PFSK-1 (cell line): Measurements from ENCODE around the gene MGAT3.

Experiments
- POLR2AphosphoS5 ChIP-seq: IDR thresholded peaks from 2 replicates; pipeline ENCODE4 v1.6.1; 2012; ENCODE audit warnings: low read depth, mild to moderate bottlenecking, control low read depth, low read length, moderate library complexity
- REST ChIP-seq, 2 experiments: IDR thresholded peaks; 2 replicates each; pipeline versions ENCODE4 v1.6.1 to v1.8.0; 2011 to 2012; ENCODE audit warnings: low read depth in 2 of 2, low read length in 2 of 2, control low read depth in 1 of 2, inconsistent platforms in 1 of 2, mild to moderate bottlenecking in 1 of 2, moderate library complexity in 1 of 2; ENCODE audit not compliant: insufficient read depth in 1 of 2
- SIN3A ChIP-seq: IDR thresholded peaks from 2 replicates; pipeline ENCODE4 v1.6.1; 2012; ENCODE audit warnings: mild to moderate bottlenecking, low read length, moderate library complexity, borderline replicate concordance; ENCODE audit not compliant: insufficient read depth
- TAF1 ChIP-seq: IDR thresholded peaks from 2 replicates; pipeline ENCODE4 v1.6.1; 2012; ENCODE audit warnings: low read length, control low read depth, borderline replicate concordance; ENCODE audit not compliant: insufficient read depth

DNA sequence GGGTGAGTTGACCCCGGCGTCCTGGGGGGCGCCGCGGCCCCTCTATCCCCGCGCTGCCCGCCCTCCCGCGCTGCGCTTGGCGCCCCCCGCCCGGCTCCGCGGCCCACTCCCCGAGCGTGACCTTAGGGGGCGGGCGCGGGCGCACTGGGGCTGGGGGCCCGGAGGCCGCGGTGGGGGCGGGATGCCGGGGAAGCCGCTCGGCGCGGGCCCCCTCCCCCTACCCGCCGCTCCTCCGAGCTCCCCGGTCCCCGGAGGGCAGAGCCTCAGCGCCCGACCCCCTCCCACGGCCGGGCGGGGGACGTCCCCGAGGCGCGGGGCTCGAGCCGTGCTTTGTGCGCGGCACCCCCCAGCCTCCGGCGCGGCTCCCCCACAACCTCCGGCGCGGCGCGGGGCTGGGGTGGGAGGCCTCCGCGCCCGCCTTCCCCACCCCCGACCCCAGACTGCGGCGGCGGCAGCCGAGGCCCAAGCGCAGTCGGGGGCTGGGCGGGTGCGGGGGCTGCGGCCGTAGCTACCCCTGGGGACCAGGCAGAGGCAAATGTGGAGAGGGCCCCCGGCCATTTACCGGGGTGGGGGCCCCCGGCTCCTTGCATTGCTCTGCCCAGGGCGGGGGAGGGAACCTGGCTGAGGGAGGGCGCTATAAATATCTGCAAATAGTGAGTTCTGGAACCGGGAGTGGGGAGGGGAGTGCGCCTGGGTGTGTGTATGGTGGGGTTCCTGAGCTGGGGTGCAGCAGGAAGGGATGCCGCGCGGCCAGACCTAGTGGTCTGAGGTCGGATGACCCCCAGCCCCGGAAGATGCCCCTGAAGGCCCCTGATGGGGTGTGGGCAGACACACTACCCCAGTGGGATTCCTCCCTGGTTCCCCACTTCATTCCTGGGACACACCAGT lies 988 bp downstream of the MGAT3 start:
- TF ChIP-seq POLR2AphosphoS5 = no peak
- no peak for TF ChIP-seq REST (IDR thresholded peaks at IDR 0.05; ENCODE audit: insufficient read depth in 1 of 2, low read depth in 2 of 2, low read length in 2 of 2)
- TF ChIP-seq SIN3A = no peak
- no peak for TF ChIP-seq TAF1
